GM12801 (cell line): ENCODE results near the gene RAB4B.

ENCODE experiments used
- CTCF ChIP-seq: IDR thresholded peaks from one replicate; pipeline ENCODE4 v1.5.1; 2011; ENCODE audit warnings: control low read depth; ENCODE audit not compliant: insufficient read length; ENCODE audit errors: extremely low read depth

The RAB4B gene

GRCh38 chr19:40768869-40769268, 9.2 kb upstream of the RAB4B start:
- no peak for TF ChIP-seq CTCF

- no peak for TF ChIP-seq CTCF
These were observed 3.0 kb upstream of the RAB4B start, which contains the start of gene MIA for GRCh38 chr19:40774916-40775631. TSS of gene MIA (plus strand) at chr19:40775521. CDS start at chr19:40775543, 22 bp downstream.

GRCh38 chr19:40775632-40776022, 2.4 kb upstream of the RAB4B start:
- TF ChIP-seq CTCF = no peak

- TF ChIP-seq CTCF = no peak
These were observed 1.7 kb upstream of the RAB4B start for GRCh38 chr19:40776364-40776763.

GRCh38 chr19:40776932-40777644, 959 bp upstream of the RAB4B start:
- no peak for TF ChIP-seq CTCF

DNA sequence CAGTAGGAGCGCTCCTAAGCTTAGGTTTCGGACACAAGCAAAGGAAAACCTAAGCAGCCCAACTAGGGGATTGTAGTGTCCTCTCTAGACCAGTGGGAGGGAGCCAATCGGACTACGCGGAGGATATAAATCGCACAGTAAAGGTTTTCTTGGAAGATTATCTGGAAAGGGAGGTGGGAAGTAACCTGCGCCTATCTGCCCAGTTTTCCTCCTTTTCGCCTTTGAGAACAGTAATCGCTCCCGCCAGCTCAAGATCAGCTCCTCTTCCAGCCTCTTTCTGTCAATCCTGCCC, 456 bp upstream of the RAB4B start:
- no peak for TF ChIP-seq CTCF

DNA sequence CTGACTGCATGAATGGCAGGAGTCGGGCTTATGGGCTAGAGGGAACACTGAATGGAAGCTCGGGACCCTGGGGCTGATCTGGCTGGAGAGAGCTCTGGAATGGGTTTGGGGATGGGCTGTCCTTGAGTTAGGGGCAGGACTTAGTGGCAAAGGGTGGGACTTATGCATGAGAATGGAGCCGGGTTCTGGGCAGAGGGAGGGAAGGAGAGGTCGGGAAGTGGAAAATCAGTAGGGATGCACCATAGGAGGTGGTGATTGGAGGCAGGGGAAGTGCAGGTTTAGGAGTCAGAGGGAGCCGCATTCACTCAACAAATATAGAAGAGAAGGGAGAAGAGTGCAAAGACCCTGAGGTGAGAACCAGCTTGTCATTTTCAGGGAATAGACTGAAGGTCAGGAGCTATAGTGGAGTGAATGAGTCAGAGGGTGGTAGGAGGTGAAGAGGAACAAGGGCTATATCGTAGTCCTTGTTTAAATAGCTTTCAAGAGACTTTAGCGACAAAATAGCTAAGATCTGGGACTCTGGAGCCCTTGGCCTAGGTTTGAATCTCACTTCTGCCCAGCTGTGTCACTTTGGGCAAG, 748 bp downstream of the RAB4B start:
- TF ChIP-seq CTCF = no peak
